Loucy (cell line): ENCODE data around the gene CCBE1.

Experiments used
- CTCF ChIP-seq: fragments of 200-600 bp; sonication (generic); conservative IDR thresholded peaks from 2 replicates; pipeline ENCODE4 v1.5.1; 2014; ENCODE audit warnings: mild to moderate bottlenecking, antibody characterized with exemption, low read length
- EZH2phosphoT487 ChIP-seq: fragments of 200-600 bp; IDR thresholded peaks from 2 replicates; pipeline ENCODE4 v1.6.1; 2018; ENCODE audit warnings: antibody characterized with exemption, mild to moderate bottlenecking, moderate library complexity, borderline replicate concordance

GRCh38 chr18:59736061-59736460, 38.8 kb upstream of the CCBE1 start:
- no peak for TF ChIP-seq CTCF
- TF ChIP-seq EZH2phosphoT487 = no peak
